Measurements from ENCODE around the gene SGCA. TPM values are rescaled to one million over a fixed set of nuclear protein-coding genes. Genes with fewer than 3 reads are reported as not detected.

The SGCA gene
- total and polyA plus RNA-seq, 2 of the 13 experiments (the other 11 are each of a cell fraction or from before 2014, with no cell fraction given): not detected

DNA sequence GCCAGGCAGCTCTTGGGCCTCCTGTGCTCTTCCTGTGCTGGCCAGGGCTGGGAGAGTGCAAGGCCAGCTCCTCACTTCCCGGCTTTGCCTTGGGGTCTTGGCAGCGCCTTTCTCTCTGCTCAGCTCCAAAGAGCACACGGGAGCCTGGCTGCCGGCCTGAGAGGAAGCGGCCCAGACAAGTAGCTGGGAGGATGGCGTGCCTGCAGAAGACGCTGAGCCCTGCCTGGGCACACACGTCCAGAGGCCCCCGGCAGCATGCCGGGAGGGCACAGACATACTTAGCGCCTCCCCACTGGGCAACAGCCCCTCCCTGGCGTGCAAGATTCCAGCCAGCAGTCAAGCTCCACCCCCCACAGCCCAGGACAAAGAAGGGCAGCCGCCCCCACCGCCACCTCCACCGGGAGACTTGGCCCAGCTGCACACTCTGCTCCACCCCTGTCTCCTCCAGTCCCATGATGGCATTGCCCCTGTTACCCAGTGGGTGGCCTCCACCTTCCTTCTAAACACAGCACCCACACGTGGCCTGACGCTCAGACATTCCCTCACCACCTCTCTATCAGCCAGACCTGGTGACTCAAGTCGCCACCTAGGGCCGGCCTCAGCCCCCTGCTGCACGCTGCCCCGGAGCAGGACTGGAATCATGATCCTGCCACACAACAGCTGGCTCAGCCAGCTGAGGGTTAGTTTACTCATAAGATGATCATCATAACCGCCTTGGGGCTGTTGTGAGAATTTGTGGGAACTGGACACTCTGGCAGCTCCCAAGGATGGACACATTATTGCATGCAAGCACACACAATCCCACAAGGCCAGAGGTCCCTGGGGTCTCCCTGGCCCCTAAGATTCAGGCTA is 12.4 kb downstream of the SGCA start (continued):
- peak; percentile 77; the same call in 1 of the 2 replicates for TF ChIP-seq ZBTB7B (CRISPR knock-in tag; IDR thresholded peaks at IDR 0.05)
- no peak for TF ChIP-seq REL (CRISPR knock-in tag; conservative IDR thresholded peaks at IDR 0.05)
- no peak for TF ChIP-seq FOXK2 (IDR thresholded peaks at IDR 0.05)
- 0 out of 2 replicates have a peak, but pooled peaks have one; percentile 5 for TF ChIP-seq PAX8 (CRISPR knock-in tag; IDR thresholded peaks at IDR 0.05; ENCODE audit: borderline replicate concordance)
- peak; percentile 67; the same call in 1 of the 2 replicates for TF ChIP-seq ZNF501 (CRISPR knock-in tag; IDR thresholded peaks at IDR 0.05)
- TF ChIP-seq HMG20B (CRISPR knock-in tag; conservative IDR thresholded peaks at IDR 0.05): no peak
- TF ChIP-seq, protein P1, sequence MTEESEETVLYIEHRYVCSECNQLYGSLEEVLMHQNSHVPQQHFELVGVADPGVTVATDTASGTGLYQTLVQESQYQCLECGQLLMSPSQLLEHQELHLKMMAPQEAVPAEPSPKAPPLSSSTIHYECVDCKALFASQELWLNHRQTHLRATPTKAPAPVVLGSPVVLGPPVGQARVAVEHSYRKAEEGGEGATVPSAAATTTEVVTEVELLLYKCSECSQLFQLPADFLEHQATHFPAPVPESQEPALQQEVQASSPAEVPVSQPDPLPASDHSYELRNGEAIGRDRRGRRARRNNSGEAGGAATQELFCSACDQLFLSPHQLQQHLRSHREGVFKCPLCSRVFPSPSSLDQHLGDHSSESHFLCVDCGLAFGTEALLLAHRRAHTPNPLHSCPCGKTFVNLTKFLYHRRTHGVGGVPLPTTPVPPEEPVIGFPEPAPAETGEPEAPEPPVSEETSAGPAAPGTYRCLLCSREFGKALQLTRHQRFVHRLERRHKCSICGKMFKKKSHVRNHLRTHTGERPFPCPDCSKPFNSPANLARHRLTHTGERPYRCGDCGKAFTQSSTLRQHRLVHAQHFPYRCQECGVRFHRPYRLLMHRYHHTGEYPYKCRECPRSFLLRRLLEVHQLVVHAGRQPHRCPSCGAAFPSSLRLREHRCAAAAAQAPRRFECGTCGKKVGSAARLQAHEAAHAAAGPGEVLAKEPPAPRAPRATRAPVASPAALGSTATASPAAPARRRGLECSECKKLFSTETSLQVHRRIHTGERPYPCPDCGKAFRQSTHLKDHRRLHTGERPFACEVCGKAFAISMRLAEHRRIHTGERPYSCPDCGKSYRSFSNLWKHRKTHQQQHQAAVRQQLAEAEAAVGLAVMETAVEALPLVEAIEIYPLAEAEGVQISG (CRISPR knock-in tag; IDR thresholded peaks at IDR 0.05): peak; percentile 70
- peak; percentile 1; the same call in 1 of the 2 replicates for TF ChIP-seq KDM4B (CRISPR knock-in tag; IDR thresholded peaks at IDR 0.05)
- TF ChIP-seq RARA (CRISPR knock-in tag; IDR thresholded peaks at IDR 0.05): no peak
- TF ChIP-seq KAT2B (IDR thresholded peaks at IDR 0.05; ENCODE audit: borderline replicate concordance, low read depth, low read length): no peak
- TF ChIP-seq, protein P2, sequence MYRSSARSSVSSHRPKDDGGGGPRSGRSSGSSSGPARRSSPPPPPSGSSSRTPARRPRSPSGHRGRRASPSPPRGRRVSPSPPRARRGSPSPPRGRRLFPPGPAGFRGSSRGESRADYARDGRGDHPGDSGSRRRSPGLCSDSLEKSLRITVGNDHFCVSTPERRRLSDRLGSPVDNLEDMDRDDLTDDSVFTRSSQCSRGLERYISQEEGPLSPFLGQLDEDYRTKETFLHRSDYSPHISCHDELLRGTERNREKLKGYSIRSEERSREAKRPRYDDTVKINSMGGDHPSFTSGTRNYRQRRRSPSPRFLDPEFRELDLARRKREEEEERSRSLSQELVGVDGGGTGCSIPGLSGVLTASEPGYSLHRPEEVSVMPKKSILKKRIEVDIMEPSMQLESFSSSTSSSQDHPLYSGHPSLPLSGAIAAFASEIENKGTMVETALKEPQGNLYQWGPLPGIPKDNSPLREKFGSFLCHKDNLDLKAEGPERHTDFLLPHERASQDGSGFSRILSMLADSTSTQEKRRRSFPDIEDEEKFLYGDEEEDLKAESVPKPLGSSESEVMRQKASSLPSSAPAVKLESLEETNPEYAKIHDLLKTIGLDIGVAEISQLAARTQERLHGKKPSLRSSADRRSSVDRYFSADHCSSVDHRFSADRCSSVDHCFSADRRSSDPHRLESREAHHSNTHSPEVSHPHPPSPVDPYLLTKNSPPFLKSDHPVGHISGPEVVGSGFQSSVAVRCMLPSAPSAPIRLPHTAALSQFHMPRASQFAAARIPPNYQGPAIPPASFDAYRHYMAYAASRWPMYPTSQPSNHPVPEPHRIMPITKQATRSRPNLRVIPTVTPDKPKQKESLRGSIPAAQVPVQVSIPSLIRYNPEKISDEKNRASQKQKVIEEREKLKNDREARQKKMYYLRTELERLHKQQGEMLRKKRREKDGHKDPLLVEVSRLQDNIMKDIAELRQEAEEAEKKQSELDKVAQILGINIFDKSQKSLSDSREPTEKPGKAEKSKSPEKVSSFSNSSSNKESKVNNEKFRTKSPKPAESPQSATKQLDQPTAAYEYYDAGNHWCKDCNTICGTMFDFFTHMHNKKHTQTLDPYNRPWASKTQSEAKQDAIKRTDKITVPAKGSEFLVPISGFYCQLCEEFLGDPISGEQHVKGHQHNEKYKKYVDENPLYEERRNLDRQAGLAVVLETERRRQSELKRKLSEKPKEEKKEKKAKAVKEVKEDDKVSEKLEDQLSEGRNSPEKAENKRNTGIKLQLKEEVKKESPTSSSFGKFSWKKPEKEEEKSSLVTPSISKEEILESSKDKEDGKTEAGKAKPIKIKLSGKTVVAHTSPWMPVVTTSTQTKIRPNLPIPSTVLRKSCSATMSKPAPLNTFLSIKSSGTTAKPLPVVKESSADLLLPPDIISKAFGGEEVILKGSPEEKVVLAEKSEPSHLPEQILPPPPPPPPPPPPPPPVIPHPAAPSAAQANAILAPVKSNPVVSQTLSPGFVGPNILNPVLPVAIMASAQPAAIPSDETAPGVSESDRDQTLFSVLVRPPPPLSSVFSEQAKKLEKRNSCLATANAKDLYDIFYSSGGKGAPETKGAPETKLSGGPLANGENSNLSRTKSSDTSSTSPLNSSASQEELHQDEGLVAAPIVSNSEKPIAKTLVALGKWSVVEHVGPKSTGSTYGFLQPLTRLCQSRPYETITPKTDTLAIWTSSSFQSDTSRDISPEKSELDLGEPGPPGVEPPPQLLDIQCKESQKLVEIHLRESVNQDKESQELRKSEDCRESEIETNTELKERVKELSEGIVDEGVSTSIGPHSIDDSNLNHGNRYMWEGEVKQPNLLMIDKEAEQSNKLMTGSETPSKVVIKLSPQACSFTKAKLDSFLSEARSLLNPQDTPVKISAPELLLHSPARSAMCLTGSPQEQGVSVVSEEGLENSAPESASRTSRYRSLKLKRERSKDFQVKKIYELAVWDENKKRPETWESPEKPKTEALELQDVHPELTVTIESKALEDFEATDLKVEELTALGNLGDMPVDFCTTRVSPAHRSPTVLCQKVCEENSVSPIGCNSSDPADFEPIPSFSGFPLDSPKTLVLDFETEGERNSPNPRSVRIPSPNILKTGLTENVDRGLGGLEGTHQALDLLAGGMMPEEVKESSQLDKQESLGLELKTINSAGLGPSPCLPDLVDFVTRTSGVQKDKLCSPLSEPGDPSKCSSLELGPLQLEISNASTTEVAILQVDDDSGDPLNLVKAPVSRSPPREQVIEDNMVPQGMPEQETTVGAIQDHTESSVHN (CRISPR knock-in tag; IDR thresholded peaks at IDR 0.05): 0 out of 2 replicates have a peak, but pooled peaks have one; percentile 22
- TF ChIP-seq PHF8 (CRISPR knock-in tag; IDR thresholded peaks at IDR 0.05): peak; percentile 41; the same call in 1 of the 2 replicates
- TF ChIP-seq NFIB (CRISPR knock-in tag; IDR thresholded peaks at IDR 0.05; ENCODE audit: borderline replicate concordance): no peak
- TF ChIP-seq CHD2 (IDR thresholded peaks at IDR 0.05; ENCODE audit: low read depth, low read length): no peak
- TF ChIP-seq ZNF766 (CRISPR knock-in tag; IDR thresholded peaks at IDR 0.05; ENCODE audit: borderline replicate concordance): no peak
- no peak for TF ChIP-seq ZFP90 (CRISPR knock-in tag; IDR thresholded peaks at IDR 0.05; ENCODE audit: borderline replicate concordance)
